ENCODE results near the gene OTUD4.
"Not testable (repeated sequence)": the region's sequence is repeated elsewhere in the genome, so short reads cannot be mapped to it uniquely, and the experiment has no call there.

Gene OTUD4

DNA sequence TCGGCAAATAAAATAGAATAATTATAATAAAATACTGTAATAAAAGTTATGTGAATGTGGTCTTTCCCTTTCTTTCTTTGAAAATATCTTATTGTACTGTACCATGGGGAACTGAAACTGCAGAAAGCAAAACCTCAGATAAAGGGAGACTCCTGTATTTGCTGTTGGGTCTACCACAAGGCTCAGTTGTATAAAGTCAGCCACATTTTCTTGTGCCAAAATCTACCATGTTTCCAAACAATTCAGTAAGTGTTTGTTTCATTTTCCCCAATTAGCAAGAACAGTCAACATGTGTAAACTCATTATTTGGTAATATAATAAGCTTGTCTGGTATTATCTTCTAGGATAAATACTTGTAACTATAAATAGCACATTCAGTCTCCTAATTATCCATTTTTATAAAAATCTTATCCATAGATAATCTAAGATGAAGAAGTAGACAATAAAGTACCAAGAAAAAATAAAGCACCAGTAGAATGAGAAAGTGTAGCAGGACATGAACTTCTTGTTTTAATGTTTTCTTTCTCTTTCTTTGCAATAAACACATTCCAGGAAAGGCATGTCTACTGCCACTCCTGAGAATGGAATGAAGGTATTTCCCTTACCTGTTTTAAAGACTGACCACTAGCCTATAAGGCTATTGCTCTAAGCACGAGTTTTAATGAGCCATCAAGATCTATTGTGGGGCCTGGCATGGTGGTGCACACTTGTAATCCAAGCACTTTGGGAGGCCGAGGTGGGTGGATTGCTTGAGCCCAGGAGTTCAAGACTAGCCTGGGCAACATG is 15.0 kb upstream of the OTUD4 start:
- Mint-ChIP-seq H3K4me3 (no peak overlapping the region), H3K27ac (no peak overlapping the region), H3K36me3 (ENCODE audit: insufficient read depth) (peaks cover 3% of the 10 kb centered on the region), H3K9me3 (no peaks in the 10 kb centered on the region), H3K4me1 (ENCODE audit: low read depth in 2 of 2) (no peaks in the 10 kb centered on the region), H3K27me3 (peaks cover 35 to 42% of the 10 kb centered on the region in 2 donors)
- DNase-seq (no peak), ATAC-seq (replicated peaks) (no peak)

DNA sequence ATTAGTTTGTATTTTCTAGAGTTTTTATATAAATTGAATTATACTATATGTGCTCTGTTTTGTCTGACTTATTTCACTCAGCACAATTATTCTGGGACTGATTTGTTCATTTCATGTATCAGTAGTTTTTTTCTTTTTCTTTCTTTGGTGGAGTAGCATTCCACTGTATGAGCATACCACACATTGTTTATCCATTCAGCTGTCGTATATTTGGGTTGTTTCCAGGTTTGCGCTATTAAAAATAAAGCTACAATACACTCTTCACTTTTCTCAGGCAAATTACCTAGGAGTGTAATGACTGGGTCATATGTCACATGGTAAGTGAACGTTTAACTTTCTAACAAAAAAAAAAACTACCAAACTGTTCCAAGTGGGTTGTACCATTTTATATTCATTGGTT is 9.6 kb upstream of the OTUD4 start:
- Mint-ChIP-seq H3K27ac (no peak overlapping the region), H3K36me3 (ENCODE audit: insufficient read depth) (peaks cover 2% of the 10 kb centered on the region), H3K27me3 (peaks cover 7 to 10% of the 10 kb centered on the region in 2 donors), H3K4me1 (ENCODE audit: low read depth in 2 of 2) (no peaks in the 10 kb centered on the region), H3K9me3 (no peaks in the 10 kb centered on the region), H3K4me3 (no peak overlapping the region)
- no peak for DNase-seq
- no peak for ATAC-seq (replicated peaks)

GRCh38 chr4:145186729-145187128 is 6.3 kb upstream of the OTUD4 start:
- Mint-ChIP-seq H3K27me3 (no peaks in the 10 kb centered on the region), H3K4me3 (no peak overlapping the region), H3K27ac (no peak overlapping the region), H3K9me3 (no peaks in the 10 kb centered on the region), H3K4me1 (ENCODE audit: low read depth in 2 of 2) (no peaks in the 10 kb centered on the region), H3K36me3 (ENCODE audit: insufficient read depth) (peaks cover 8% of the 10 kb centered on the region)
- no peak for ATAC-seq (replicated peaks)
- DNase-seq: no peak

- Mint-ChIP-seq H3K27me3 (no peaks in the 10 kb centered on the region), H3K4me3 (no peak overlapping the region), H3K36me3 (ENCODE audit: insufficient read depth) (peaks cover 27% of the 10 kb centered on the region), H3K9me3 (no peaks in the 10 kb centered on the region), H3K27ac (no peak overlapping the region), H3K4me1 (ENCODE audit: low read depth in 2 of 2) (peaks cover 10 to 15% of the 10 kb centered on the region in 2 donors)
- ATAC-seq (replicated peaks) (no peak), DNase-seq (no peak)
Measured at GRCh38 chr4:145183581-145183980, 3.2 kb upstream of the OTUD4 start.

GRCh38 chr4:145183023-145183422 is 2.6 kb upstream of the OTUD4 start:
- H3K4me1 Mint-ChIP-seq (ENCODE audit: low read depth in 2 of 2): peaks cover 14 to 20% of the 10 kb centered on the region in 2 donors
- ATAC-seq (replicated peaks) (no peak), DNase-seq (no peak)
- H3K36me3 Mint-ChIP-seq (ENCODE audit: insufficient read depth): peaks cover 28% of the 10 kb centered on the region
- H3K27me3 Mint-ChIP-seq: no peaks in the 10 kb centered on the region
- H3K4me3 Mint-ChIP-seq: no peak overlapping the region
- no peak overlapping the region for H3K27ac Mint-ChIP-seq
- H3K9me3 Mint-ChIP-seq: no peaks in the 10 kb centered on the region

DNA sequence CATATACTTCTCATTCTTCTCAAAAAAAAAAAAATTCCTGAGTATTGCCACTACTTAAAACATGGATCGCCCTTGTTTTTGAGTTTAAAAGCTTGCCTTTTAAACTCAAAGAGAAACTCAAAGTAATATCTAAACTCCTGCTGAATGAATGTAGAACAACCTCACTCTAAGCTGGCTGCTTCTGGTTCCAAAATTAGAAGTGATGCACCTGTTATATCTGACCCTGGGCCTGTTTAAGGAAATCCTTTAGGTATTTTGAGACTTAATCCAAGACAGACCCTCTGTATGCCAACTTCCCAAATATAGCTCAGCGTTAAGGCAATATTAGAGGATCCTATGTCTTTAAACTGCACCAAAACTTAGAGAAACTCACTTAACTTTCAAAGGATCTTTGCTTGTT is 1.8 kb upstream of the OTUD4 start:
- Mint-ChIP-seq H3K4me1 (ENCODE audit: low read depth in 2 of 2) (peaks cover 20 to 28% of the 10 kb centered on the region in 2 donors), H3K4me3 (peak overlapping the region in 1 of 2 donors; percentile 42), H3K36me3 (ENCODE audit: insufficient read depth) (peaks cover 28% of the 10 kb centered on the region)

GRCh38 chr4:145181091-145181501 is 707 bp upstream of the OTUD4 start:
- H3K9me3 Mint-ChIP-seq: no peaks in the 10 kb centered on the region
- no peaks in the 10 kb centered on the region for H3K27me3 Mint-ChIP-seq
- peaks cover 28% of the 10 kb centered on the region for H3K36me3 Mint-ChIP-seq (ENCODE audit: insufficient read depth)
- H3K27ac Mint-ChIP-seq: peak overlapping the region; percentile 93 to 94
- H3K4me1 Mint-ChIP-seq (ENCODE audit: low read depth in 2 of 2): peaks cover 22 to 33% of the 10 kb centered on the region in 2 donors
- ATAC-seq (replicated peaks): no peak
- peak overlapping the region; percentile 86 for H3K4me3 Mint-ChIP-seq
- no peak for DNase-seq

More for the DNA sequence above, 1.8 kb upstream of the OTUD4 start:
- Mint-ChIP-seq H3K27ac (peak overlapping the region in 1 of 2 donors; percentile 59), H3K27me3 (no peaks in the 10 kb centered on the region), H3K9me3 (no peaks in the 10 kb centered on the region)
- no peak for ATAC-seq (replicated peaks)
- DNase-seq: no peak

DNA sequence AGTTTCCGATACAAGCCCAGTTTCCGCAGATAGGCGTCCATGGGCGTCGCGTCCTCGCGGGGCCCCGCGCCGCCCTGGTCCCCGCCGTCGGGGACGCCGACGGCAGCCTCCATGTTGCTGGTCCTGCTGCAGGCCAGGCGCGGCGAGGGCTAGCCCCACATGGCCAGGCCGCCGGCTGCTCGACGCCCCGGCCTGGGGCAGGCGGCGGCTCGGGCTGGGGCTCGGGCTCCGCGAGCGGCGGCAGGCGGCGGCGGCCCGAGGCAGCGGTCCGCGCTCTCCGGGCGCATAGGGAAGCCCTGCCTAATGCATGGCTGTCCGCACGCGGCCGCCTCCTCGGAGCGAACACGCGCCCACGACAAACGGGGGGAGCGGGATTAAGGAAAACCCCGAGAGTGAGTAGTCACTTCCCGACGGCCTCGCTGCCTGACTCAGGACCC is 510 bp downstream of the OTUD4 start:
- peak; percentile 20 for ATAC-seq (replicated peaks)
- peak overlapping the region; percentile 93 to 94 for H3K27ac Mint-ChIP-seq
- not testable (repeated sequence) for H3K9me3 Mint-ChIP-seq, DNase-seq, H3K27me3 Mint-ChIP-seq
- H3K4me1 Mint-ChIP-seq (ENCODE audit: low read depth in 2 of 2): peaks cover 29 to 39% of the 10 kb centered on the region in 2 donors
- H3K36me3 Mint-ChIP-seq (ENCODE audit: insufficient read depth): peaks cover 28% of the 10 kb centered on the region
- peak overlapping the region; percentile 86 for H3K4me3 Mint-ChIP-seq

DNA sequence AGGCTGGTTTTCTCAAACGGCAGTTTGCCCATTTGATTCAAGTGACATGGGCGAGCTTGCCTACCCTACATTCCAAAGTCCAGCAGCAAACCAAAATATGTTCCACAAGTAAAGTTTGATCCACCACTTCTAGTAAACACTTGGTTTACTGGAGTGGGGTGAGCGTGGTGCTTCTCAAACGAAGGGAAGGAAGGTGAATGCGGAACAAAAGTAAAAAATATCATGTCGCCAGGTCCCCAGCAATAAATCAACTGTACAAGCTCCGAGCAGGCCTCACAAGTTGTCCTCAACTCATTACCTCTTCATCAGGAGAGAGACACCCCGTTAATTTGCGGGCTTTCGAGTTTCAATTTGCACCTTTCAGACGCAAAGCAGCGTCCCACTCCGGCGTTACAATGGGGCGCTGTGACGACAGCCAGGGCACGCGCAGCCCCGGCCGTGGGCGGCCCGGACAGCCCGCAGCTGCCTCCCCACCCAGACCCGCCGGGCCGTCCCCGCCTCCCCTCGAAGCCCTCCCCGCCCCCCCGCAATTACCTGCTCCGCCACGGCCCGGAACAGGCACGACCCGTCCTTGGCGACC is 1.0 kb downstream of the OTUD4 start:
- Mint-ChIP-seq H3K27ac (peak overlapping the region; percentile 93 to 94), H3K4me1 (ENCODE audit: low read depth in 2 of 2) (peaks cover 32 to 44% of the 10 kb centered on the region in 2 donors), H3K9me3 (no peaks in the 10 kb centered on the region), H3K4me3 (peak overlapping the region; percentile 81 to 86), H3K36me3 (ENCODE audit: insufficient read depth) (peaks cover 31% of the 10 kb centered on the region), H3K27me3 (no peaks in the 10 kb centered on the region)
- ATAC-seq (replicated peaks) (peak; percentile 57), DNase-seq (peak; percentile 71 to 76 (median 75))

- Mint-ChIP-seq H3K9me3 (no peaks in the 10 kb centered on the region), H3K4me3 (peak overlapping the region; percentile 81 to 86), H3K4me1 (ENCODE audit: low read depth in 2 of 2) (peaks cover 34 to 48% of the 10 kb centered on the region in 2 donors), H3K27me3 (no peaks in the 10 kb centered on the region), H3K27ac (peak overlapping the region; percentile 93 to 94), H3K36me3 (ENCODE audit: insufficient read depth) (peaks cover 37% of the 10 kb centered on the region)
- ATAC-seq (replicated peaks) (no peak), DNase-seq (no peak)
Measured at GRCh38 chr4:145178740-145179280, 1.6 kb downstream of the OTUD4 start.

DNA sequence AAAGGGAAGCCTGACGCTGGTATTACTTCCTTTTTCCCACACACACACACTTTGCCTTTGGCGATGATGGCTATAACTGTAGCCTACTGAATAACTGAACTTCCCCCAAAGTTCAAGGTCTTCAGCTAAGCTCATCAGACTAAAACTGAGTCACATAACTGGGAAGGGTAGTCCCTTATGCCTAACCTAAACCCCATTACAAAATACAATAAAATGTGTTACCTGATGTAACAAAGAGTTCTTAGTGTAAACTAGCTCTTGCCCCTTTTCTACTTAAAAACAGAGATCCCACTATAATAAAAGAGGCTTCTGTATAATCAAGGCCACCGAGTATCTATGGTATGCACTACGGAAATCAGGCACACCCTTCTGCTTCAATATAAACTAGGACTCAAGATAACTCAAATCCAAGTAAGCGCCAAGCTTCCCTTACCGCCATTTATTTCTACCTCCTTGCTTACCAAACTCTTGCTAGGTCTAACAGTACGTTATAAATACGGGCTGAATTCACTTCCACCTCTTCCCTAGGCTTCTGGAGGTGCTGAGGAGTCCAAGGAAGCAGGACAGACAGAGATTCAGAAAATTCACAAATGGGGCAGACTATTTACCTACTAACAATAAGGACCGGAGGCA is 2.4 kb downstream of the OTUD4 start:
- Mint-ChIP-seq H3K9me3 (no peaks in the 10 kb centered on the region), H3K4me3 (peak overlapping the region; percentile 81 to 86), H3K27ac (peak overlapping the region; percentile 93 to 94), H3K4me1 (ENCODE audit: low read depth in 2 of 2) (peaks cover 37 to 54% of the 10 kb centered on the region in 2 donors), H3K27me3 (no peaks in the 10 kb centered on the region), H3K36me3 (ENCODE audit: insufficient read depth) (peaks cover 45% of the 10 kb centered on the region)
- no peak for DNase-seq
- ATAC-seq (replicated peaks): no peak

DNA sequence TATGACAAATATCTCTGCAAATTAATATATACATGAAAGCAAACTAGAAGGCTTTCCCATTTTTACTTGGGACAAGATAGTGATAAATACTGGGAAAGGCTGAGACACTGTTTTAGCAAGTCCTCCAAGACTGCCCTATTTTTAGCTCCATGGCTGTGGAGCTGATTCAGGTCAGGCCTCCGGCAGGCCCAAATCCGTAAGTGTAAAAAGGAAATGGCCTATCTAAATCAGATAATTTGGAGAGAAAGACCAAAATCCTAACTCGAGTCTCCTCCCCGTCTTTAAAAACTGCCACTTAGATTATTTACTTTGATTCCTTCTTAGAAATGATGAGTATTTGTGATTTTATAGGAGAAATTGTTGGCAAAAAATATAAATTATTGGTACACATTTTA is 2.9 kb downstream of the OTUD4 start:
- ATAC-seq (replicated peaks): no peak
- H3K4me1 Mint-ChIP-seq (ENCODE audit: low read depth in 2 of 2): peaks cover 39 to 57% of the 10 kb centered on the region in 2 donors
- H3K9me3 Mint-ChIP-seq: no peaks in the 10 kb centered on the region
- DNase-seq: no peak
- H3K27ac Mint-ChIP-seq: peak overlapping the region; percentile 93 to 94
- peak overlapping the region; percentile 81 to 86 for H3K4me3 Mint-ChIP-seq
- no peaks in the 10 kb centered on the region for H3K27me3 Mint-ChIP-seq
- peaks cover 50% of the 10 kb centered on the region for H3K36me3 Mint-ChIP-seq (ENCODE audit: insufficient read depth)

- H3K4me3 Mint-ChIP-seq: peak overlapping the region; percentile 81 to 86
- peaks cover 42 to 60% of the 10 kb centered on the region in 2 donors for H3K4me1 Mint-ChIP-seq (ENCODE audit: low read depth in 2 of 2)
- ATAC-seq (replicated peaks): no peak
- peaks cover 47% of the 10 kb centered on the region for H3K36me3 Mint-ChIP-seq (ENCODE audit: insufficient read depth)
- DNase-seq: no peak
- no peaks in the 10 kb centered on the region for H3K27me3 Mint-ChIP-seq
- peak overlapping the region; percentile 93 to 94 for H3K27ac Mint-ChIP-seq
- H3K9me3 Mint-ChIP-seq: no peaks in the 10 kb centered on the region
Measured at GRCh38 chr4:145176641-145177432, 3.6 kb downstream of the OTUD4 start.
